CD4-positive, alpha-beta memory T cell (primary cell): ENCODE results near the gene HHATL. TPM values are rescaled to one million over a fixed set of nuclear protein-coding genes. Genes with fewer than 3 reads are reported as not detected.
A peak's percentile ranks its signal among the peaks of the same experiment; 100 is the strongest.

Experiments
- CTCF ChIA-PET: fragments of 350-600 bp; sonication (Branson Sonifier 250); formaldehyde crosslinking; loops from one replicate; lab custom pipeline; 2021; ENCODE audit warnings: inconsistent platforms; ENCODE audit not compliant: partially characterized antibody; lab: Charles Lee
- POLR2A ChIA-PET: fragments of 350-600 bp; sonication (Branson Sonifier 250); formaldehyde crosslinking; loops from one replicate; lab custom pipeline; 2021; ENCODE audit not compliant: partially characterized antibody; lab: Charles Lee
- DNase-seq, 5 donors: peaks; one replicate each; pipeline versions ENCODE4 v3.0.0 to v3.0.0-alpha.2; 2020 to 2022; ENCODE audit warnings: mixed read lengths in 1 of 5
- H3K27ac ChIP-seq: one replicate; pipeline ENCODE4 v1.7.0; 2013; ENCODE audit warnings: low read depth, low read length
- H3K27me3 ChIP-seq: 2 replicates; pipeline ENCODE4 v1.7.0; 2013; ENCODE audit warnings: mild to moderate bottlenecking, low read length, moderate library complexity; ENCODE audit not compliant: insufficient read depth
- H3K36me3 ChIP-seq: 2 replicates; pipeline ENCODE4 v1.7.0; 2013; ENCODE audit warnings: mild to moderate bottlenecking, low read length, moderate library complexity; ENCODE audit not compliant: insufficient read depth
- H3K4me1 ChIP-seq: 2 replicates; pipeline ENCODE4 v1.7.0; 2013; ENCODE audit warnings: mild to moderate bottlenecking, low read length, moderate library complexity; ENCODE audit not compliant: insufficient read depth
- H3K4me3 ChIP-seq, 2 donors: one replicate each; pipeline ENCODE4 v1.7.0; 2013; ENCODE audit warnings: low read length in 2 of 2, mild to moderate bottlenecking in 1 of 2
- H3K9me3 ChIP-seq, 2 donors: one replicate each; pipeline ENCODE4 v1.7.0; 2013; ENCODE audit warnings: low read length in 2 of 2, control low read depth in 1 of 2; ENCODE audit not compliant: control insufficient read depth in 1 of 2
- H3K27ac Mint-ChIP-seq, 7 donors: one replicate each; pipeline ENCODE4 v1.8.0; 2020 to 2021; ENCODE audit warnings: mixed read lengths in 7 of 7, mild to moderate bottlenecking in 6 of 7, inconsistent platforms in 3 of 7, moderate library complexity in 3 of 7
- H3K27me3 Mint-ChIP-seq, 2 donors: one replicate each; pipeline ENCODE4 v1.8.0; 2020 to 2021; ENCODE audit warnings: mixed read lengths in 2 of 2
- H3K36me3 Mint-ChIP-seq, 2 donors: one replicate each; pipeline ENCODE4 v1.8.0; 2020 to 2021; ENCODE audit warnings: mixed read lengths in 2 of 2, inconsistent platforms in 1 of 2, mild to moderate bottlenecking in 1 of 2
- H3K4me1 Mint-ChIP-seq, 4 donors: one replicate each; pipeline ENCODE4 v1.8.0; 2020 to 2021; ENCODE audit warnings: mixed read lengths in 4 of 4, mild to moderate bottlenecking in 1 of 4
- H3K4me3 Mint-ChIP-seq, 8 donors: one replicate each; pipeline ENCODE4 v1.8.0; 2020 to 2021; ENCODE audit warnings: mixed read lengths in 8 of 8, mild to moderate bottlenecking in 7 of 8, moderate library complexity in 6 of 8, inconsistent platforms in 3 of 8
- H3K9me3 Mint-ChIP-seq, 8 donors: one replicate each; pipeline ENCODE4 v1.8.0; 2020 to 2021; ENCODE audit warnings: mixed read lengths in 8 of 8, mild to moderate bottlenecking in 5 of 8, inconsistent platforms in 3 of 8, moderate library complexity in 1 of 8
- intact Hi-C: fragments of 100-400 bp; cut with micrococcal nuclease; formaldehyde crosslinking; loops from one replicate; pipeline ENCODE4 v1.15.1; 2023
- polyA plus RNA-seq, 2 donors: library from polyadenylated mRNA; unstranded; fragments of 300-500 nt; fragmentation: Illumina TruSeq; gene quantifications; one replicate each; pipeline ENCODE4 v1.2.3, GENCODE V29; 2021
- total RNA-seq, 2 experiments: library from RNA; stranded (reverse); gene quantifications; one replicate each; pipeline ENCODE4 v1.2.3, GENCODE V29; 2021

HHATL gene
- total and polyA plus RNA-seq, 4 experiments from 2014 or later: not detected

DNA sequence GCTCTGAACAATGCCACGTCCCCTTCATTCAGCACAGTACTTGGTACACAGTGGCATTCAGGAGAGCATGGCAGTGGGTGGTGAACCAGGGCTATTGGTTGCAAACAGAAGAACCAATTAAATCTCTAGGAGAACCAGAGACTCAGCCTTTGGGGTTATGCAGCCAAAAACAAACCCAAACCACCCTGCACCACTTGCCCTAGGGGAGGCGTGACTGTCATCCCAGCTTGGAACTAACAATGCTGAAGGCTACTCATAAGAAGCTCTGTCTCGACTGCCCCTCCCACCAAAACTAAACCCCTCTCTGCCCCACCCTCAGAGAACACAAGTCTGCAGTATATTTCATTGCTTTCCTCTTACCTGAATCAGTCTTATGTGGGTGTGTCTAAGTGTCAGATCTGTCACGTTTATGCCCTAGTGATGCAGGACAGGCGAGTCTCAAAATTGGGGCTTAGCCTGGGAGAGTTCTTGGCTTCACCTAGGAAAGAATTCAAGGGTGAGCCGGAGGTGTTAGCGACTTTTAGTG, 32.5 kb downstream of the HHATL start:
- intact Hi-C loops: no loop called here
- Histone ChIP-seq H3K9me3 (no peaks in the 10 kb centered on the region), H3K4me1 (no peaks in the 10 kb centered on the region), H3K27ac (no peak overlapping the region), H3K27me3 (no peaks in the 10 kb centered on the region), H3K36me3 (no peaks in the 10 kb centered on the region), H3K4me3 (no peak overlapping the region)
- no peaks in the 10 kb centered on the region for H3K4me1 Mint-ChIP-seq
- POLR2A ChIA-PET: no interaction called here
- H3K36me3 Mint-ChIP-seq: peaks cover 0 to 4% of the 10 kb centered on the region in 2 donors
- H3K4me3 Mint-ChIP-seq: no peak overlapping the region
- H3K27me3 Mint-ChIP-seq: peaks cover 0 to 6% of the 10 kb centered on the region in 2 donors
- CTCF ChIA-PET: no interaction called here
- H3K9me3 Mint-ChIP-seq: peaks cover 0 to 6% (median 0%) of the 10 kb centered on the region in 8 donors
- DNase-seq: no peak
- H3K27ac Mint-ChIP-seq: no peak overlapping the region

DNA sequence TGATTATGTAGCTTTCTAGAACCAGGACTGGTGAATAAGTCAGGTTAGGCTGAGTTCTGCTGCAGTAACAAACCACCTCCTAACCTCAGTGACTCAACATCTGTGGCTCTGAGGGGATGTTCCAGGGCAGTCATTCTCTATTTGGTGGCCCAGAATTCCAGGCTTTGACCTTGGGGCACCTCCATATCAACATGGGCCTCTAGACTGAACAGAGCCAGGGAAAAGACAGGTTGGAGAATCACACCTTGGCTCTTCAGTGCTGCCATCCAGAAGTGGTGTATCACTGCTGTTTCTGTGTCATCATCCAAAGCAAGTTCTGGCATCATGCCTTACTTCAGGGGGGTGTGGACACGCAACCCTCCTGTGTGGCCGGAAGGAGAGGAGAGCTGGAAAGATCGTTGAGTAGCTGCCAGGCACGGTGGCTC, 33.8 kb downstream of the HHATL start:
- Histone ChIP-seq H3K9me3 (no peaks in the 10 kb centered on the region), H3K4me3 (no peak overlapping the region), H3K27me3 (no peaks in the 10 kb centered on the region), H3K36me3 (no peaks in the 10 kb centered on the region), H3K27ac (no peak overlapping the region), H3K4me1 (no peaks in the 10 kb centered on the region)
- Mint-ChIP-seq H3K4me3 (no peak overlapping the region), H3K4me1 (no peaks in the 10 kb centered on the region), H3K27ac (no peak overlapping the region), H3K9me3 (peaks cover 0 to 6% (median 0%) of the 10 kb centered on the region in 8 donors), H3K27me3 (peaks cover 0 to 6% of the 10 kb centered on the region in 2 donors), H3K36me3 (peaks cover 0 to 4% of the 10 kb centered on the region in 2 donors)
- POLR2A ChIA-PET: no interaction called here
- DNase-seq: no peak
- intact Hi-C loops: no loop called here
- CTCF ChIA-PET: no interaction called here

DNA sequence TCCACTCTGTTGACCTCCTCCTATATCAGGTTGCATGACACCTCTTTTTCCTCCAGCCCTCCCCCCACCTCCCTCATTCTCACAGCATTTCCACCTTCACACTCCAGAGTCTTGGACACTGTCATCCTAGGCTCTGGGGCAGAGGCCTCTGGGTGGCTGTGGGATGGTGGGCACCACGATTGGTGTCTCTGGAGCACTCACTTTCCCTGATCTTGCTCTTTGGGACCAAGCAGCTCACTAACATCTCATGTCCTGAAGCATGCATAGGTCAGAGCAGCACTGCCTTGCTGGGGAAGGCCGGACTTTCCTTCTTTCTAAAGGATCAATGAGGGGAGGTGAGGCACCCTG, 34.2 kb downstream of the HHATL start:
- peaks cover 0 to 6% (median 0%) of the 10 kb centered on the region in 8 donors for H3K9me3 Mint-ChIP-seq
- Histone ChIP-seq H3K4me1 (no peaks in the 10 kb centered on the region), H3K27ac (no peak overlapping the region), H3K9me3 (no peaks in the 10 kb centered on the region), H3K4me3 (no peak overlapping the region), H3K36me3 (no peaks in the 10 kb centered on the region), H3K27me3 (no peaks in the 10 kb centered on the region)
- H3K4me3 Mint-ChIP-seq: no peak overlapping the region
- H3K4me1 Mint-ChIP-seq: no peaks in the 10 kb centered on the region
- ChIA-PET CTCF (no interaction called here), POLR2A (no interaction called here)
- intact Hi-C loops: no loop called here
- no peak overlapping the region for H3K27ac Mint-ChIP-seq
- peaks cover 0 to 6% of the 10 kb centered on the region in 2 donors for H3K27me3 Mint-ChIP-seq
- H3K36me3 Mint-ChIP-seq: peaks cover 0 to 4% of the 10 kb centered on the region in 2 donors
- no peak for DNase-seq

DNA sequence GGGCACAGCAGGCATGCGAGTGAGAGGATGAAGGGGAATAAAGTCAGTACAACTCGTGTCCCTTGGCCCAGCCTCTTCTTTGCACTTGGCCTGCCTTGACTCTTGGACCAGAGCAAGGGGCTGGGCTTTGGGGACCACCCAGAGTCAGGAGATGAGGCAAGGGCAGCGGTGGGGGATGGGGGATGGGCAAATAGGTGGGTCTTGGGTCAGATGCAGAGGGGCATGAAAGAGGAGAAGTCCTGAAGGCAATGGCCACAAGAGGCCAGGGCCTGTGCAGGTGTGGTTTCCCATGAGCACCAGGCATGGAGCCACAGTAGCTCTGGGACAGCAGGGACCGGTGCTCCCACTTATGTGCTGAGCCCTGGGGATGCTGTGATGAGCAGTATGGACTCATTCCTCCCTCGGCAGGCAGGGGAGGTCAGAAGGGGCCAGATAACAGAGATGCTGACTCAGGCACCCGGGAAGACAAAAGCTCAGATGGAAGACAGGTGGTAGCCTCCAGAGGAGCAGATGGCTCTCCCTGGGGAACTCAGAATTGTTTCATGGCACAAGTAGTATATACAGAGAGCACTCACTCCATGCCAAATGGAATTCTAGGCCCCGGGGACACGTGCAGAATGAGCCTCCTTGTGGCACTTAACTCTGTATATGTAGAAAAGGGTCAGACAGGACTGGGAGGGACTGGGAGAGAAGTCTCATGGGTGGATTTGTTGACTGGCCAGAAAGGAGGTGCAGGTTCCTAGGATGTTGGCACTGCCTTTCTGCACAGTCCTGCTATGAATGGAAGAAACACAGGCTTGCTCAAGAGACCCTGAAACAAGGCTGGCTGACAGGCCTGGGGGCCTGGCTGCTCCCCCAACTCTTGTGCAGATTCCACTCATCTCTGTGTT, 34.8 kb downstream of the HHATL start:
- intact Hi-C loops: no loop called here
- Histone ChIP-seq H3K4me3 (no peak overlapping the region), H3K27me3 (no peaks in the 10 kb centered on the region), H3K27ac (no peak overlapping the region), H3K4me1 (no peaks in the 10 kb centered on the region), H3K9me3 (no peaks in the 10 kb centered on the region), H3K36me3 (no peaks in the 10 kb centered on the region)
- no peaks in the 10 kb centered on the region for H3K4me1 Mint-ChIP-seq
- ChIA-PET POLR2A (no interaction called here), CTCF (no interaction called here)
- peak overlapping the region in 1 of 7 donors; percentile 32 for H3K27ac Mint-ChIP-seq
- H3K27me3 Mint-ChIP-seq: peaks cover 0 to 6% of the 10 kb centered on the region in 2 donors
- no peak overlapping the region for H3K4me3 Mint-ChIP-seq
- peaks cover 0 to 6% (median 0%) of the 10 kb centered on the region in 8 donors for H3K9me3 Mint-ChIP-seq
- H3K36me3 Mint-ChIP-seq: peaks cover 0 to 4% of the 10 kb centered on the region in 2 donors
- no peak for DNase-seq

DNA sequence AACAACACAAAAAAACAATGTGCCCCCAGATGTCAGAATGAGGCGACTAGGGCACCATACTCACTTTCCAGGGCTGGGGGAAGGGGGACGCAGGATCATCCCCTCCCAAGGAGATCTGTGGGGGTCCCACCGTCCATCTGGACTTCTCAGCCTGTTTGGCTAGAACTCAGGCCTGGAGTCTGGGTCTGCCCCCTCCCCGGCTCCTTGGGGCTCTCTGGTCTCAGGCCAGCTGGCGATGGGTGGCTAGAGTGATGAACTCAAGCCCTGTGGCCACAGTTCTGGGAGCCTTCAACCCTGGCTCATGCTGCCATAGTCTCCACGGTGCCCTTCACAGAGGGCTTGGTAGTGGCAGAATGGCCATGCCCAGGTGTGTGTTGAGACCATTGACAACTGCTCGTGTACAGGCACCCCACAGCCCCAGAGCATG, 35.5 kb downstream of the HHATL start:
- H3K36me3 ChIP-seq: no peaks in the 10 kb centered on the region
- DNase-seq: no peak
- intact Hi-C loops: no loop called here
- H3K9me3 ChIP-seq: no peaks in the 10 kb centered on the region
- no peaks in the 10 kb centered on the region for H3K4me1 ChIP-seq
- H3K27me3 Mint-ChIP-seq: peaks cover 0 to 6% of the 10 kb centered on the region in 2 donors
- H3K4me1 Mint-ChIP-seq: no peaks in the 10 kb centered on the region
- H3K4me3 Mint-ChIP-seq: no peak overlapping the region
- H3K27me3 ChIP-seq: no peaks in the 10 kb centered on the region
- H3K4me3 ChIP-seq: no peak overlapping the region
- H3K27ac Mint-ChIP-seq: peak overlapping the region in 1 of 7 donors; percentile 32
- peaks cover 0 to 4% of the 10 kb centered on the region in 2 donors for H3K36me3 Mint-ChIP-seq
- H3K27ac ChIP-seq: no peak overlapping the region
- POLR2A ChIA-PET: no interaction called here
- CTCF ChIA-PET: no interaction called here
- H3K9me3 Mint-ChIP-seq: peaks cover 0 to 6% (median 0%) of the 10 kb centered on the region in 8 donors

DNA sequence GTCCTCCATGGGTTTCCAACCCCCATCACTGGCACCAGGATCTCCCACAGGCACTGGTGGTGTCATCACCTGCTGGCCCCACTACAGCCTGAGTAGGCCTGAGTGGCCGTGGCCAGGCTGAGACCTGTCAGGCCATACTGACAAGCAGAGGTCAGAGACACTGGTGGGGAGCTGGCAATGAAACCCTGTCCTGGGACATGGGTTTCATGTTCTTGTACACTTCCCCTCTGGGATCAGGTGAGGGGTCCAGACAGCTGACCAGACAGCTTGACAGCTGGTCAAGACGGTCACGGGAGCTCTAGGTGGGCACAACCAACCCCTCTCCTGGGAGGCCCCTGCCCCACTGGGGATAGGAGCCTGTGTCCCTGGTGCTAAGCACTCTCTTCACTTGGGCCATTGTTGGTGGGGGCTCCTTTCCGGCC, 36.0 kb downstream of the HHATL start:
- no peaks in the 10 kb centered on the region for H3K36me3 ChIP-seq
- Mint-ChIP-seq H3K27me3 (peaks cover 0 to 6% of the 10 kb centered on the region in 2 donors), H3K4me1 (no peaks in the 10 kb centered on the region), H3K9me3 (peaks cover 0 to 6% (median 0%) of the 10 kb centered on the region in 8 donors), H3K36me3 (peaks cover 0 to 4% of the 10 kb centered on the region in 2 donors), H3K27ac (no peak overlapping the region), H3K4me3 (no peak overlapping the region)
- DNase-seq: no peak
- H3K4me1 ChIP-seq: no peaks in the 10 kb centered on the region
- CTCF ChIA-PET: no interaction called here
- H3K4me3 ChIP-seq: no peak overlapping the region
- intact Hi-C loops: no loop called here
- no peaks in the 10 kb centered on the region for H3K9me3 ChIP-seq
- H3K27me3 ChIP-seq: no peaks in the 10 kb centered on the region
- POLR2A ChIA-PET: no interaction called here
- H3K27ac ChIP-seq: no peak overlapping the region

DNA sequence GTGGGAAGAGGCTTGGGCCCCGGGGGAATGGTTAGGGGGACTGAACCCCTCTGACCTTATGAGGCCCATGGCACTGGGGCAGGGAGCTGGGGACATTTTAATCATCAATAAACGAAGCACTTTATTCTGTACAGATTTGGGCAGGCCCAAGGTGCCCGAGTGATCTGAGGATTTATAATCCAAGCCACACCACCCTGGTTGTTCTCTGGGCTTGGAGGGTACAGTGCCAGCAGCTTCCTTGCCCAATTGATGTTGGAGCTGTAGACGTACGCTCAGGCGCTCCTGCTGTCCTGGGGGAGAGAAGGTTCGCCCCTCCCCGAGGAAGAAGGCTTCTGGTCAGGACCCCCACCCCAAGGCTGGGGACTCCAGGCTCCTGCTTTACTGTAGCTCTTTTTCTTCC, 36.6 kb downstream of the HHATL start:
- Histone ChIP-seq H3K27ac (no peak overlapping the region), H3K4me1 (no peaks in the 10 kb centered on the region), H3K27me3 (no peaks in the 10 kb centered on the region), H3K36me3 (no peaks in the 10 kb centered on the region), H3K9me3 (no peaks in the 10 kb centered on the region), H3K4me3 (no peak overlapping the region)
- Mint-ChIP-seq H3K27me3 (peaks cover 0 to 6% of the 10 kb centered on the region in 2 donors), H3K9me3 (peaks cover 0 to 6% (median 0%) of the 10 kb centered on the region in 8 donors), H3K4me1 (peaks cover 0 to 2% (median 0%) of the 10 kb centered on the region in 4 donors), H3K4me3 (no peak overlapping the region), H3K27ac (no peak overlapping the region), H3K36me3 (peaks cover 0 to 4% of the 10 kb centered on the region in 2 donors)
- no peak for DNase-seq
- ChIA-PET CTCF (no interaction called here), POLR2A (no interaction called here)
- intact Hi-C loops: no loop called here
